NCI-H226 (cell line): ENCODE data around the gene HCFC1.

ENCODE experiments used
- DNase-seq: peaks from one replicate; pipeline ENCODE4 v3.0.0-alpha.2; 2015

The HCFC1 gene

DNA sequence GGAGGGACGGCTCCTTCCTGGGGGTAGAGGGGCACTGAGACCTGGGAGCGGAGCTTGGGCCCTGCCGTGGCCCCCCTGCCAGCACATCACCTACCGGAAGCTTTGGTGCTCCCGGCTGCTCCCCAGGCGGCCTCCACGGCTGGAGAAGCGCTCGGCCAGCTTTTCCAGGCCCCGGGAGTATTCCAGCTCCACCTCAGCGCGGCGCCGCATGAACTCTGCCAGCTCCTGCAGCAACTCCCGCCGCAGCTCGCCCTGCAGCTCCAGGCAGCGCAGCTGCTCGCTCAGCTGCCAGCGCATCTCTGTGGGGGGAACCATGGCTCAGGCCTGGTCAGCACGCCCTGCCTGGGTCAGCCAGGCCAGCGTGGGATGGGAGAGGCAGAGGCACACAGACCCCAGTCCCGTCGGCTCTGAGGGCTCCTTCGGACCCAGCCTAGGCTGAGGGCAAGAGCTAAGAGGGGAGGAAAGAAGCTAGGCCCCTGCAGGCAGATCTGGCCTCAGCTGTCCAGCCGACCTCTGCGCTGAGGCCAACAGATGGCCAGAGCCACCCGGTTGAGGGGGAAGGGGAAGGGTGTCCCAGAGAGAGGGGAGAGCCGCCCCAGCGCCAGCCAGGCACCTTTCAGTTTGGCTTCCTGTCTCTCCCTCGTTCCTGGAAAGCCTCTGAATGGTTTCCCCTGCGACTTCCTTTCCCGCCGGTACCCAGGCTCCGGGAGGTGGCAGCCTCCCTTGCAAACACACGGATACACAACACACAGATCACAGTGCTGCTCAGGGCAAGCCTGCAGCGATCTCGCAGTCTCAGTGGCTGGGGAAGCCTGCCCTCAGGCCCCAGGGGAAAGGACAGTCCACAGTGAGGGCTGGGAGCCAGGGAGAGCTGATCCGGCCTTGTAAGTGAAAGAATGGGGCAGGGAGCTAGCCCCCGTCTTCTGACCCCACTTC lies 49.8 kb downstream of the HCFC1 start:
- no peak for DNase-seq

DNA sequence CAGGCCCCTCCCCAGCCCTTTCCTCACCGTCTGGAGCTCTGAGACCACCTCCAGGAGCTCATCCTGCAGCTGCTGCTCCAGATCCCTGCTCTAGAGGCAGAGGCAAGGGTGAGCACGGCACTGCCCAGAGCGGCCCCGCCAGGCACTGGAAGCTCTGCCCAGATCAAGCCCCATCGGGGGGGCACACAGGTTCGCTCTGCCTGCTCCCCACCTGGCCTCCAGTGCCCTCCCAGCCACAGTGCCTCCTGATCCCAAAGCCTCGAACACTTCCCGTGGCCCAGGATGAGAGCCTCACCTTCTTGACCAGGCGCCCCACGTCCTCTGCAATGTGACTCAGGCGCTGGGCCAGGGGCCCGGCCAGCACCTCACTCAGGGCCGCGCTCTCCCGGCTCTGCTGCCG lies 50.5 kb downstream of the HCFC1 start:
- DNase-seq = no peak

DNA sequence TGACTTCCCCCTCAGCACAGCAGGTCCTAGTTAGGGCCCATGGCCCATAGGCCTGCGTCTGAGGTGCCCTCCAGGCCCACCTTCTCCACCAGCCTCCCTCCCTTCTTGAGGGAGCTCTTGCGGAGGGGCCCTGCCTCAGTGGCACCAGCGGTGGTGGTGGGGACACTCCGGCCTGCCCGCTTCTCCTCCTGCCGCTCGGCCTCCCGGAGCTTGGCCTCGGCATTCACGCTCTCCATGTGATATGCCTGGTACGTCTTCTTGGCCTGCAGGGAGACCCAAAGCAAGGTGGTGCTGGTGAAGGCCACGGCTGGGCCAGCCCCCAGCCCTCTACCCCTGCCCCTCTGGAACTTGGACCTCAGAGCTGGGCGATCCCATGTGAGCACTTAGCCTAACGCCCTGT lies 51.1 kb downstream of the HCFC1 start:
- DNase-seq = no peak

DNA sequence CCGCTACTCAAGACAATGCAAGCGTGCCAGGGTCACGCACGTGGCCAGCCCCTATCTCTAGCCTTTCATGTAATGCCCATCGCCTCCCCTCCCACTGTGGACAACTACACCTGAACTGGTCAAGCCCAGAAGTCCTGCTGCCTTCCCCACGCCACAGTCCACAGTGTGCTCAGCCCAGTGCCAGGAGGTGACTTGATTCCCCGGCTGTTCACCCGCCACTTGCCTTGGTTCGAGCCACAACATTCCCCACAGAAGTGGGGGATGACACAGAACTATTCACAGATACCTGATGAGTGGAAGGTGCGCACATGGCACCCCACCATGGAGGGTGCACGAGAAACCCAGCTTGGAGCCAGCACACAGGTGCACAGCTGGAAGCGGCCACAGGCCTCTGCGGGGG lies 52.3 kb downstream of the HCFC1 start:
- DNase-seq = no peak

DNA sequence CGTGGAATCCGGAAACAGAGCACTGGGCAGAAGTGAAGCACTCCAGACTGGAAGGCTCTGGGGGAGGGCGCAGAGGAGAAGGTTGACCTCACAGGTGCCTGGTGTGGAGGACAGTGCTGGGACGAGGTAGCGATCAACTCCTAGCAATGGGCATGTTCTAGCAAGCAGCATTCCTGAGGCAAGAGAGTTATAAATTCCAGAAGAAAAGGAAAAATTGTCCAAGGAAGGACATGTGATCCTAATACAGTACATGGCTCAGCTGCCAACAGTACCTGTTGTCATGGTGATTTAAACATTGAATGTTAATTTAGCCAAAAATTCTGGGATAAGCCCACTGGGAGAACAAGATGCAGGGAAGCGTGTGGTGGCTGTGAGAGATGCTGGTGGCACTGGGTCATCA lies 53.7 kb downstream of the HCFC1 start:
- DNase-seq = no peak

DNA sequence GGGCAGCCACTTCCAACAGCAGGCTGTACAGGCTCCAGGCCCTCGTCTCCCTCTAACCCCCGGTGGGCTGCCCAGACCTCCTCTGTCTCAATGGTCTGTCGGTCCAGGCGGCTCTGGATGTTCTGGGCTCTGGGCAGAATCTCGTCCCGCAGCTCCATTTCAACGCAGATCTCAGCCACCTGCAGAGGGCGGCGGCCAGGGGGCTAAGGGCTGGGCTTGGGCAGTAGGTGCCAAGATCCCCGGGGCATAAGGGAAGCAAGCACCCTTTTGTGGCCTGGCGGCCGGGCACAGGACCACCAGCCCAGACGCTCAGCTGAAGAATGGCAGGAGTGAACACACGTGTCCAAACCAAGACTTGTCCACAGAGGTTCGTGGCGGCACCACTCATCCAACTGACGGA lies 57.9 kb downstream of the HCFC1 start:
- no peak for DNase-seq

DNA sequence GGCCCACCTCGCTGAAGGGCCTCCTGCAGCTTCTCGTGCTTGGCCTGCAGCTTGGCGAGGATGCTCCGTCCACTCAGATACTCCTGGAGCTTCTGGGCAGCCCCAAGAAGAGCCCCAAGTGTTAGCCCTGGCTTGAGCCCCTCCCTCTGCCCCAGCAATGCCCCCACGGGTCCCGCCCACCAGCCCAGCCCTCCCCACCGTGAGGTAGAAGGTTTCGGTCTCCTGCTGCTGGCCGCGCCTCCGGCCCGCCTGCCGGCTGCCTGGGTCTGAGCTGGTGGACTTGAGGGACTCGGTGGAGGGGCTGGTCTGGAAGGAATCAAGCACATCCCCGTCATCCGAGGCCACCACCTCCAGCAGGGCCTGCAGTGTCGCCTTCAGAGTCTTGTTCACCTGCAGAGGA lies 58.4 kb downstream of the HCFC1 start:
- no peak for DNase-seq

DNA sequence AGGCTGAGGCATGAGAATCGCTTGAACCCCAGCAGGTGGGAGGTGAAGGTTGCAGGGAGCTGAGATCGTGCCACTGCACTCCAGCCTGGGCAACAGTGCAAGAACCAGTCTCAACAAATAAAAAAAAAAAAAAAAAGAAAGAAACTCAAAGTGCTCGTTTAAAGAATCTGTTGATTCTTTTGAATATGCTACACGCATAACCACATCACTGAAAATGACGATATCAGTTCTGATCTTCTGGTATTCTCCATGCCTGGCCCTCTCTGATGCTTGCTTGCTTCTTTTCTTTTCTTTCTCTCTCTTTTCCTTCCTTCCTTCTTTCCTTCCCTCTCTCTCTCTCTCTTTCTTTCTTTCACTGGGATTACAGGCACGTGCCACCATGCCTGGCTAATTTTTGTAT lies 59.8 kb downstream of the HCFC1 start:
- DNase-seq = no peak

DNA sequence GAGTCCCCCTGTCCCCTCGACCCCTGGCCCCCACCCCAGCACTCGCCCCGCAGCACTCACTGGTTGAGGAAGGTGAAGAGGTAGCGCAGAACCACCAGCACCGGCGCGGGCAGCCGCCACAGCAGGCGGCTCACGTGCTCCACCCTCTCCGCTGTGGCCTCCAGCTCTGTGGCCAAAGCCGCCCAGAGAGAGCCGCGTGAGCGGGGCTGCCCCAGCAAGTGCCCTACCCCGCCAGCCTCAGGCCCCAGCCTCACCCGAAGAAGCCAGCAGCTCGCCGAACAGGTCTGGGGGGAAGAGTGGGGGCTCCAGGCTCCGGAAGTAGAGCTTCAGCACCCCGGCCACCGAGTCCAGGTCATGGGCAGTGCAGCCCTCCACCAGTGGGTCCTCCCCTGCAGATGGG lies 61.2 kb downstream of the HCFC1 start:
- DNase-seq = no peak

DNA sequence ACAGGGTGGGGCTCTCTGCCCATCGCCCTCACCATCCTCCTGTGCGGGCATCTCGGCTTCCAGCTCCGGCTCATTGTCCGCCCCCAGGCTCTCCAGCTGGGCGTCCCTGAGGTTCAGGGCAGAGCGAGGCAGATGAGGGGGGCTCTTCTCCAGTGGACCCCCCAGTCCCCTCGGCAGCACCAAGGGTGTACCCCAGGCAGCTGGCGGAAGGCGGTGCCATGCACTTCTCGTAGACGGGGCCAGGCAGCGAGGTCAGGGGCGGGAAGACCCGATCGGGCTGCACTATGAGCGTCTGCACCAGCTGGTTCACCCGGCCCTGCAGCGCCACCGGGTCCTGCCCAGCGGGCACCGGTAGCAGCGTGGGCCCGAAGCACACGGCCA lies 61.6 kb downstream of the HCFC1 start:
- no peak for DNase-seq

DNA sequence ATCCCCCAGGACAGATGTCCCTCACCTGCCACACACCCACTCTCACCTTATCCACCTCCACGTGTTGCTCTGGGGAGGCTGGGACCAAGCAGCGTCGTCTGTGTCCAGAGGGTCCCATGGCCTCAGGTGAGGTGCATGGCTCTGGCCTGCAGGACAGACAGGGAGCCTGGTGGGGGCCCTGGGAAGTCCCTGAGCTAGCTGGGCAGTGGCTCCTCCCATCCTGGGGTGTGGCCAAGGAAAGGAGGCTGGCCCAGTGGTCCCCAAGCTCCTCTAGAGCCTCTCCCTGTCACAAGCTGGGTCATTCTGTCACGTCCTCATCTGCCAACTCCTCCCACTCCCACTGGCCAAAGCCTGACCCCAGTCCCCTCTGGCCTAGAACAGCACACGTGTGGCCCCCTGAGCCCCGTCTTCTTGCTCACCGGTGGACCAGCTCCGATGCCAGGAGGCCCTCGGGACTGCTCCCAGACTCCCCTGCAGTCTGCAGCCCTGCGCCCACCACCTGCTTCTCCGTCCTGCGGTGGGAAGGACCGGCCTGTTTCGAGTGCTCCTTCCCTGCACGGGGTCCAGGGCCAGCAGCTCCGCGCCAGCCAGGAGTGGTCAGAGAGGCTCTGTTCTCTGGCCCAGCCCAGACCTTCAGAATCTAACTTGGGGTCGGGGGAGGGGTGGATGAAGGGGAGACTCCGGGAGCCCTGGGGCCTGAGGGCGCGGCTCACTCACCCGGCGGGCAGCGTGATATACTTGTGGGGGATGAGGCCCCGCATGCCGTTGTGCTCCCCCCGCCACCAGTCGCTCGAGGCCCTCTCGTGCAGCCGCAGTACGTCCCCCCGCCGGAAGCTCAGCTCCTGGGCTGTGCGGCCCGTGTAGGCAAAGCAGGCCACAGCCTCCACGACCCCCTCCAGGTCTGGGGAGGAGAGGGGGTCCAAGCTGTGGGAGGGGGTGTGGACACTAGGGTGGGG lies 62.3 kb downstream of the HCFC1 start:
- DNase-seq = no peak

DNA sequence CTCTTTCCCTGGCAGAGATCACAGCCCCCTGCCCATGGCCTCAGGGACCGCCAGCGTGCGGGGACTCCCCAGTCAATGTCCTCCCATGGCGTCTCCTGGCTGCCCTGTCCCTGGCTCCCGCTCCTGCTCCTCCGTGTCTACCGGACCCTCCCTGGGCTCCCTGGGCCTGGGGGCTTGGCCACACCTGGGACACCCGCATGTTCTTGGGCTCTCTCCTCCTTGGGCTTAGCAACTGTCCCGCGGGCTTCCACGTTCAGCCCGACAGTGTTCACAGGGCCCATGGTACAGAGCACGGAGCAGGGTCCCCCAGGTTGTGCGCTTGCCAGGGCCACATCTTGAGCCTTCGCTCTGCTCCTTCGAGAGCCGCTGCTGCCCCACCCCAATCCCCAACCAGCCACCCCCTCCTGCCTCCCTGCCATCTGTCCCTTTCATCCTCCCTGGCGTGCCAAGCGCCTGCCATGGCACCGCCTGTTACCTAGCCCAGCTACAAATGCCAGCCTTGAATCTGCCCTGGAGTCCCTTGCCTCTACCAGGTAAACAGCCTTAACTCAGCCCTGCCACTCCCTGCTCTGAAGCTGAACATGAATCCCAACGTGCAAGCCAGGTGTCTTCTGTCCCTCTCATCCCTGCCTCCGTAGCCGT lies 63.3 kb downstream of the HCFC1 start:
- DNase-seq = no peak

DNA sequence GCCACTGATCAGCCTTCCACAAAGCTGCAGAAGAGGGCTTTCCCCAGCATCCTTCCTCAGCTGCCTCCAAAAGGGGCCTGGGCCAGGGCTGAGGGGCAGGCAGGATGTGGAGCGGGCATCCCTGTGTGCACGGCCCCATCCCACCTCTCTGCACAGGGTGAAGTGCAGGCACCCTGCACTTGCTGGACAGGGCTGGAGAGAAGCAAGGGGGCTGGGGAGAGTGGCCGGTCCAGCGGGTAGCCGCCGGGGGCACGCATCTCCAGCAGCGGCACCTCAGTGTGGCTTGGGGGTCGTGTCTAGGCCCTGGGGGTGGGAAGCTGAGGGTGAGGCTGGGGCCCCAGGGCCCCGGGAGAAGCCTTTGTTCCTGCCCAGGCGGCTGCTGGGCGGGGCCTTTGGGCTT lies 64.2 kb downstream of the HCFC1 start:
- no peak for DNase-seq

DNA sequence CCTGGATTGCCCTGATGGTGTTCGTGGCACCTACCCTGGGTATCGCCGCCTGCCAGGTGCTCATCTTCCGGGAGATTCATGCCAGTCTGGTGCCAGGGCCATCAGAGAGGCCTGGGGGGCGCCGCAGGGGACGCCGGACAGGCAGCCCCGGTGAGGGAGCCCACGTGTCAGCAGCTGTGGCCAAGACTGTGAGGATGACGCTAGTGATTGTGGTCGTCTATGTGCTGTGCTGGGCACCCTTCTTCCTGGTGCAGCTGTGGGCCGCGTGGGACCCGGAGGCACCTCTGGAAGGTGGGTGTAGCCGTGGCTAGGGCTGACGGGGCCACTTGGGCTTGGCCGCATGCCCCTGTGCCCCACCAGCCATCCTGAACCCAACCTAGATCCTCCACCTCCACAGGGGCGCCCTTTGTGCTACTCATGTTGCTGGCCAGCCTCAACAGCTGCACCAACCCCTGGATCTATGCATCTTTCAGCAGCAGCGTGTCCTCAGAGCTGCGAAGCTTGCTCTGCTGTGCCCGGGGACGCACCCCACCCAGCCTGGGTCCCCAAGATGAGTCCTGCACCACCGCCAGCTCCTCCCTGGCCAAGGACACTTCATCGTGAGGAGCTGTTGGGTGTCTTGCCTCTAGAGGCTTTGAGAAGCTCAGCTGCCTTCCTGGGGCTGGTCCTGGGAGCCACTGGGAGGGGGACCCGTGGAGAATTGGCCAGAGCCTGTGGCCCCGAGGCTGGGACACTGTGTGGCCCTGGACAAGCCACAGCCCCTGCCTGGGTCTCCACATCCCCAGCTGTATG lies 65.3 kb downstream of the HCFC1 start:
- DNase-seq = no peak

DNA sequence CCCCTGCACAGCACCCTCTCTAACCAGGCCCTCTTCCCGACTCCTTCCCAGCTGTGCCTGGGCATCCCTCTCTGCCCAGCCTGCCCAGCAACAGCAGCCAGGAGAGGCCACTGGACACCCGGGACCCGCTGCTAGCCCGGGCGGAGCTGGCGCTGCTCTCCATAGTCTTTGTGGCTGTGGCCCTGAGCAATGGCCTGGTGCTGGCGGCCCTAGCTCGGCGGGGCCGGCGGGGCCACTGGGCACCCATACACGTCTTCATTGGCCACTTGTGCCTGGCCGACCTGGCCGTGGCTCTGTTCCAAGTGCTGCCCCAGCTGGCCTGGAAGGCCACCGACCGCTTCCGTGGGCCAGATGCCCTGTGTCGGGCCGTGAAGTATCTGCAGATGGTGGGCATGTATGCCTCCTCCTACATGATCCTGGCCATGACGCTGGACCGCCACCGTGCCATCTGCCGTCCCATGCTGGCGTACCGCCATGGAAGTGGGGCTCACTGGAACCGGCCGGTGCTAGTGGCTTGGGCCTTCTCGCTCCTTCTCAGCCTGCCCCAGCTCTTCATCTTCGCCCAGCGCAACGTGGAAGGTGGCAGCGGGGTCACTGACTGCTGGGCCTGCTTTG lies 66.0 kb downstream of the HCFC1 start:
- no peak for DNase-seq

DNA sequence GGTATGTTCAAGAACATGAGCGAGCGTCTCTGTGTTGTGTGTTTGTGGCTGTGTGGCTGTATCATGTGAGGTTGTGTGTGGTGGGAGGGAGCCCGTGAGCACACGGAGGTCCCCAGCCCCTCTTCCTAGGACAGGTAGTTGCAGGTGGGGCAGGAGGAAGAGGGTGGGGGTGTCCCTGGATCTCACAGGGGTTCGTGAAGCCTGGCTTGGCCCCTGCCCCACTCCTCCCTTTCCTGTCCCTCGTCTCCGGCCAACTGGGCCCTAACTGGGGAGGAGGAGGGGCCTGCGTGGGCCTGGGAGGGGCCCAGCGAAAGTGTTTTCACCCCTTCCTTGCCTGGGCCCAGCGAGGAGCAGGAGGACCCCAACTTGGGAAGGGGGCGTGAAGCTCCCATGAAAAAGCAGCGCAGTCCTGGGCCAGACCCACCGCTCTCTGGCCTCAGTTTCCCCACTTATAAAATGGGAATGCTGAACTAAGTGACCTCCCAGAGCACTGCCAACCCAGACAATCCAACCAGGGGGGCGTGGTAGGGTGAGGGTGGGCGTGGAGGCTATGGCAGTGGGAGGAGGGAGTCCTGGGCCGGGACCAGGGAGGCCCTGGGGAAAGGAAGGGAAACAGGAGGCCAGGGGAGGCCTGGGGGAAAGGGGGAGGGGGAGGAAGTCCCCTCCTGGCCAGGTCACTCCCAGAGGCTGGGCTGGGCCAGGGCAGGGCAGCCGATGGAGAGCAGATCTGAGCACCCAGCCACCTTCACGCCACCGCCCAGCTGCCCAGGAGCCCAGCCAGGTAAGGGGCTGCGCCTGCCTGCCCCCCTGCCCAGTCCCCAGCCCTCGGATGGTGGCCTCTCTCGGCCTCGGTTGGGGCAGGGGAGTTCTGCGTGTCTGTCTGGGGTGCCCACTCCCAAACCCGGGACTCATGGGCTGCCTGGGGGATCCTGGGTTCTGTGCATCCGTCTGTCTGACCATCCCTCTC lies 67.3 kb downstream of the HCFC1 start, which contains the start of gene AVPR2:
AVPR2 (plus strand) TSS at position 683 of the 967 bp plus-strand sequence. CDS start 473 bp downstream, outside the sequence.
- DNase-seq = no peak

DNA sequence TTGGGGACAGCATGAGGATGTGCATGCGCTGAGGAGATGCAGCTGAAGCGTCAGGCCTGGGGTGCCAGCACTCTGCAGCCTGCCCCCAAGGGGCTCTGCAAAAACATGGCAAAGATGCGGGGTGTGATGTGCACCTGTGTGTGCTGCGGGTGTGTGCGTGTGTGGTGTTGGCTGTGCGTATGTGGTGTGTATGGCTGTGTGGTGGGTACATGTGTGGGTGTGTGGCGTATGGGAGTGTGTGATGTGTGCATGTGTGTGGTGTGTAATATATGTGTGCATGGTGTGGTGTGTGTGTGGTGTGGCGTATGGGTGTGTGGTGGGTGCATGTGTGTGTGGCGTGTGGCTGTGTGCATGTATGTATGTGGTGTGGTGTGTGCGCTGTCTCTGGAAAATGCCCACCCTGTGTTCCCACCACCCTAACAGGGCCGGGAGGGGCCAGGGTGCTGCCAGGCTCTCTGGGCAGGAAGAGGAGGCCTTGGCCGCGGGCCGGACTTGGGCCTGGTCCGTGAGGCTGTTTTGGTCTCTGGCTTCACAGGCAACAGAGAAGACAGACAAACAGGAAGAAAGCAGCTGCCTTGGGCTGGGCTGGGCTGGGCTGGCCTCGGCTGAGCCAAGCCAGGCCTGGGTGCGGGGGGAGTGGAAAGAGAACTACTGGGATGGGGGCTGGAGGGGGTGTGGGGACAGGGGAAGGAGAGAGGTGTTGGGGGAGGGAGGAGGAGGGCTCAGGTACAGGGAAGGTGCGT lies 68.2 kb downstream of the HCFC1 start:
- DNase-seq = peak; percentile 20

DNA sequence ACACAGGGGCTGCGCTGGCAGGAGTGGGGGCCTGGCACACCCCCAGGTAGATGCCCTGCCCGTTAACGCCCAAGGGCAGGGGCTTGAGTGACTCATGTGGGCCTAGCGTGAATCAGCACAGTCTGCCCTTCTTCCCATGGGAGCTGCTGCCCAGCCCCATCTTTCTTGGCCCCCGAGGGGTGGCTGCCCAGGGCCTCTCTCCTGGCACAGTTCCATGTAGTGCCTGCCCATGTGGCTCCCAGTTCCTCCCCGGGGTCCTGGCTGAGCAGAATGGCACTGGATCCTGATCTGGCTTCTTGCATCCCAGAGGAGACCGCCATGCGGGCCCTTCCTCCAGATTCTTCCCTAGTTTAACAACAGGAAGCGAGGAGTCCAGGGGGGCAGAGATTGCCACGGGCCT lies 69.2 kb downstream of the HCFC1 start:
- peak; percentile 61 for DNase-seq

DNA sequence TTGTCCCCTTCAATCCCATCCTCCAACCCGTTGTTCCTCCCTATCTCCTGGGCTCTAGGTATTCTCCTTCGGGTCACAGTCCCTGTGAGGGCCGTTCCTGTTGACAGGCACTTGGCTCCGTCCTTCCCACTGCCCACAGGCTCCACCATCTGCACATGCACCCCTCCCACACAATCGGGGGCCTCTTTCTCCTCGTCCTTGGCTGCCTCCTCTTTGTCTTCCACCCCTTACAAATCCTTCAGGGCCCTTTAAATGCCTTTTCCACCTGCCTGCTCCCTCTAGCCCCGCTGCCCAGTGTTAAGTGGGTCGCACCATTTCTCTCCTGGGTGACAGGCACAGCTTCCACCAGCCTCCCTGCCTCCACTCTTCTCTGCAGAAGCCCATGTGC lies 69.9 kb downstream of the HCFC1 start:
- no peak for DNase-seq
